Esophagus squamous epithelium (tissue), 4 donors: ENCODE data around the gene SLAMF6.

Experiments used
- CTCF ChIP-seq, 6 experiments: fragments of 450-650 bp in 4 of 6; fragments of 200-600 bp in 2 of 6; sonication (generic) in 2 of 6; IDR thresholded peaks; one replicate each; pipeline ENCODE4 v1.5.1; 2016 to 2019; ENCODE audit warnings: antibody characterized with exemption in 6 of 6, mild to moderate bottlenecking in 4 of 6, moderate library complexity in 4 of 6
- POLR2A ChIP-seq, 4 donors: fragments of 450-650 bp; IDR thresholded peaks; one replicate each; pipeline ENCODE4 v1.6.1; 2017; ENCODE audit warnings: antibody characterized with exemption in 4 of 4, mild to moderate bottlenecking in 4 of 4, moderate library complexity in 3 of 4

DNA sequence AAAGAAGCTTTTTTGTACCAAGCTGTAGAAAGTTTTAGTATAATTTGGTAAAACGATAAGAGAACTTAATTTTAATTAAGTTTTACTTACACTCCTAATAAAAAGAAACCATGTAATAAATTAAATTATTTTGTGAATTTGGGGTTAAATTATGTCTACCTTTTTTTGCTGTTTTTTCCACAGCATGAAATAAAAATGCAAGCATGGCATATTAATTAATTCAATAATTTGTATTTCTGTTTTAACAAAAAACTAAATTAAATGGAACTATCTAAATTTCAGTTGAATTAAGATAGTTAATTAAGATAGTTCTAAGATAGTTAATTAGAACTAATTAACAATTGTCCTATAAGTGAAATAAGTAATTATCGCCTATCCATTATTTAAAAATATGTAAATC, 83.3 kb downstream of the SLAMF6 start:
- TF ChIP-seq CTCF (IDR thresholded peaks at IDR 0.05) (no peak), POLR2A (IDR thresholded peaks at IDR 0.05) (no peak)
